ENCODE measurements around the gene SV2C.

DNA sequence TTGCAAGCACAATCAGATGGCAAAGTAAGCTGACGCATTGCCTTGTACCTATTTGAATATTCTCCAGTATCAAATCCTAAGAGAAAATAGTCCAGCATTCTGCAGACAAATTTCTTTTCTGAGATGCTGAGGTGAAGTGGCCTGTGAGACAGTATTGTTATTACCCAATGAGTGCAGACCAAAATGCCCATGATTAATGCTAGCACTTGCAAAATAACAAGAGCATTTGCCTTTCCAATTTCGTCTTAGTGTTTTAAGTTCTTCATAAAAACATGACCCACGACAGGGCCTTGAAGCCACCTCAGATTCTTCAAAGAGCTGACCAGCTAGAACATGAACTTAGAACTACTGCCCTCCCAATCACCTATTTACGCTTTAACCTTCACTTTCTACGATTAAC, 317.3 kb downstream of the SV2C start:
- TF ChIP-seq, protein P1, sequence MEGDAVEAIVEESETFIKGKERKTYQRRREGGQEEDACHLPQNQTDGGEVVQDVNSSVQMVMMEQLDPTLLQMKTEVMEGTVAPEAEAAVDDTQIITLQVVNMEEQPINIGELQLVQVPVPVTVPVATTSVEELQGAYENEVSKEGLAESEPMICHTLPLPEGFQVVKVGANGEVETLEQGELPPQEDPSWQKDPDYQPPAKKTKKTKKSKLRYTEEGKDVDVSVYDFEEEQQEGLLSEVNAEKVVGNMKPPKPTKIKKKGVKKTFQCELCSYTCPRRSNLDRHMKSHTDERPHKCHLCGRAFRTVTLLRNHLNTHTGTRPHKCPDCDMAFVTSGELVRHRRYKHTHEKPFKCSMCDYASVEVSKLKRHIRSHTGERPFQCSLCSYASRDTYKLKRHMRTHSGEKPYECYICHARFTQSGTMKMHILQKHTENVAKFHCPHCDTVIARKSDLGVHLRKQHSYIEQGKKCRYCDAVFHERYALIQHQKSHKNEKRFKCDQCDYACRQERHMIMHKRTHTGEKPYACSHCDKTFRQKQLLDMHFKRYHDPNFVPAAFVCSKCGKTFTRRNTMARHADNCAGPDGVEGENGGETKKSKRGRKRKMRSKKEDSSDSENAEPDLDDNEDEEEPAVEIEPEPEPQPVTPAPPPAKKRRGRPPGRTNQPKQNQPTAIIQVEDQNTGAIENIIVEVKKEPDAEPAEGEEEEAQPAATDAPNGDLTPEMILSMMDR (conservative IDR thresholded peaks at IDR 0.05): no peak
- no peak for TF ChIP-seq ZFX (IDR thresholded peaks at IDR 0.05)
